ENCODE data around the gene HBG1.

- TF ChIP-seq CTCF (IDR thresholded peaks at IDR 0.05) (no peak), POLR2A (IDR thresholded peaks at IDR 0.05) (no peak), EP300 (IDR thresholded peaks at IDR 0.05) (no peak), POLR2AphosphoS5 (IDR thresholded peaks at IDR 0.05) (no peak)
These were observed 1.0 kb upstream of the HBG1 start for GRCh38 chr11:5250543-5251204.
